Endothelial cell of umbilical vein (primary cell): ENCODE results near the gene KIAA1614. TPM values are rescaled to one million over a fixed set of nuclear protein-coding genes. Genes with fewer than 3 reads are reported as not detected.

Experiments used
- BruUV-seq: library from RNA; stranded (reverse); fragments of 400-500 nt; replicated peaks from 2 replicates; lab custom pipeline; 2021; lab: Mats Ljungman, UMichigan
- CTCF ChIA-PET: fragments of 300-600, 350-600 bp; sonication (Branson Sonifier 250); formaldehyde crosslinking; loops from one replicate; lab custom pipeline; 2021; ENCODE audit warnings: antibody characterized with exemption, inconsistent platforms; lab: Charles Lee
- POLR2A ChIA-PET: fragments of 300-600, 350-600 bp; sonication (Branson Sonifier 250); formaldehyde crosslinking; loops from one replicate; lab custom pipeline; 2021; ENCODE audit warnings: antibody characterized with exemption, inconsistent platforms; lab: Charles Lee
- DNase-seq: peaks from one replicate; pipeline ENCODE4 v3.0.0-alpha.2; 2011; ENCODE audit warnings: low read depth, low spot score
- FAIRE-seq: peaks from 2 replicates; lab custom pipeline; 2011; peaks lifted over from hg19 to GRCh38; lab: Jason Lieb, UNC
- H2AFZ ChIP-seq: 2 replicates; pipeline ENCODE4 v1.6.0; 2012; ENCODE audit warnings: low read depth, low read length, control low read depth, inconsistent platforms
- H3K27ac ChIP-seq: 2 replicates; pipeline ENCODE4 v1.5.1; 2011; ENCODE audit warnings: low read depth, mild to moderate bottlenecking, control low read depth, low read length, moderate library complexity; ENCODE audit not compliant: insufficient read depth
- H3K27me3 ChIP-seq, 2 experiments: 2 replicates each; pipeline versions ENCODE4 v1.6.0 to v1.6.1; 2011; ENCODE audit warnings: low read length in 2 of 2, mixed read lengths in 1 of 2; ENCODE audit not compliant: control insufficient read depth in 2 of 2, insufficient read depth in 2 of 2
- H3K36me3 ChIP-seq, 2 experiments: 2 replicates in 1 of 2; 3 replicates in 1 of 2; pipeline ENCODE4 v1.5.1; 2011; ENCODE audit warnings: low read length in 2 of 2, mild to moderate bottlenecking in 1 of 2, moderate library complexity in 1 of 2; ENCODE audit not compliant: control insufficient read depth in 2 of 2, insufficient read depth in 2 of 2; ENCODE audit errors: extremely low read depth in 1 of 2
- H3K4me1 ChIP-seq: 3 replicates; pipeline ENCODE4 v1.5.1; 2011; ENCODE audit warnings: mild to moderate bottlenecking, low read length; ENCODE audit not compliant: control insufficient read depth, insufficient read depth; ENCODE audit errors: extremely low read depth
- H3K4me2 ChIP-seq: 2 replicates; pipeline ENCODE4 v1.6.1; 2011; ENCODE audit warnings: low read length, control low read depth, mixed read lengths; ENCODE audit not compliant: insufficient read depth
- H3K4me3 ChIP-seq, 3 experiments: fragments of 200-600 bp in 1 of 3; sonication (generic), shearing (Covaris generic) in 1 of 3; replicated peaks in 1 of 3; 2 replicates each; pipeline ENCODE4 v1.5.1; 2011 to 2016; ENCODE audit warnings: control low read depth in 3 of 3, low read length in 3 of 3, mild to moderate bottlenecking in 2 of 3, inconsistent platforms in 1 of 3, low read depth in 1 of 3, moderate library complexity in 1 of 3; ENCODE audit not compliant: insufficient read depth in 1 of 3
- H3K79me2 ChIP-seq: 2 replicates; pipeline ENCODE4 v1.6.0; 2012; ENCODE audit warnings: low read length, inconsistent platforms; ENCODE audit not compliant: control insufficient read depth, insufficient read depth
- H3K9ac ChIP-seq: replicated peaks from 2 replicates; pipeline ENCODE3; 2011; ENCODE audit warnings: low read length, control low read depth; ENCODE audit not compliant: insufficient read depth; ENCODE audit errors: extremely low read depth
- H3K9me1 ChIP-seq: replicated peaks from 3 replicates; pipeline ENCODE4 v1.6.0; 2011; ENCODE audit warnings: mild to moderate bottlenecking, low read length; ENCODE audit not compliant: control insufficient read depth, insufficient read depth; ENCODE audit errors: extremely low read depth
- H3K9me3 ChIP-seq: replicated peaks from 2 replicates; pipeline ENCODE4 v1.5.1; 2012; ENCODE audit warnings: low read length, inconsistent platforms; ENCODE audit not compliant: control insufficient read depth, insufficient read depth
- H4K20me1 ChIP-seq: replicated peaks from 2 replicates; pipeline ENCODE3; 2011; ENCODE audit warnings: mild to moderate bottlenecking, low read length; ENCODE audit not compliant: control insufficient read depth, insufficient read depth; ENCODE audit errors: extremely low read depth
- EZH2 ChIP-seq: IDR thresholded peaks from 2 replicates; pipeline ENCODE4 v1.6.1; 2012; ENCODE audit warnings: borderline replicate concordance, low read depth, mild to moderate bottlenecking, moderate library complexity, low read length, inconsistent platforms; ENCODE audit not compliant: severe bottlenecking
- FOS ChIP-seq: IDR thresholded peaks from 2 replicates; pipeline ENCODE4 v1.6.1; 2011; ENCODE audit warnings: mild to moderate bottlenecking, low read length, moderate library complexity, borderline replicate concordance; ENCODE audit not compliant: insufficient read depth
- GATA2 ChIP-seq: IDR thresholded peaks from 2 replicates; pipeline ENCODE4 v1.7.0; 2011; ENCODE audit warnings: low read depth, mild to moderate bottlenecking, moderate library complexity, mixed read lengths, low read length; ENCODE audit not compliant: insufficient read length, insufficient read depth
- JUN ChIP-seq: IDR thresholded peaks from 2 replicates; pipeline ENCODE4 v1.6.1; 2011; ENCODE audit warnings: borderline replicate concordance, low read depth; ENCODE audit not compliant: insufficient read length, insufficient read depth
- MYC ChIP-seq: IDR thresholded peaks from one replicate; pipeline ENCODE4 v1.6.1; 2011; ENCODE audit warnings: mild to moderate bottlenecking, low read depth, low read length
- POLR2A ChIP-seq: IDR thresholded peaks from 2 replicates; pipeline ENCODE4 v1.6.1; 2012; ENCODE audit warnings: low read depth, mild to moderate bottlenecking, control low read depth, low read length
- POLR2AphosphoS5 ChIP-seq: IDR thresholded peaks from 2 replicates; pipeline ENCODE4 v1.6.1; 2012; ENCODE audit warnings: low read depth, mild to moderate bottlenecking, control low read depth, low read length, moderate library complexity; ENCODE audit not compliant: insufficient read depth
- dilution Hi-C: fragments of 300-500 bp; cut with MboI; formaldehyde crosslinking; loops from one replicate; pipeline ENCODE4 v1.15.0; 2019; ENCODE audit warnings: low sequenced_read_pairs; ENCODE audit not compliant: extremely low pct_ligation_motif_present
- intact Hi-C: fragments of 100-400 bp; cut with micrococcal nuclease; formaldehyde crosslinking; loops from one replicate; pipeline ENCODE4 v1.10.0; 2022
- polyA plus RNA-seq, 4 experiments: library from polyadenylated mRNA; depleted of rRNA in 3 of 4; stranded (reverse) in 3 of 4; unstranded in 1 of 4; fragments of >200 nt; gene quantifications; 2 replicates each; pipeline versions ENCODE4 v1.2.1 to v1.2.3, GENCODE V29; 2011 to 2012; ENCODE audit warnings: missing spikeins in 1 of 4
- total RNA-seq: library from RNA; stranded (reverse); gene quantifications from 2 replicates; pipeline ENCODE4 v1.2.3, GENCODE V29; 2021
- TF ChIP-seq, protein P1 (sequence below), 2 donors: IDR thresholded peaks; 1 replicate in 1 of 2; 2 replicates in 1 of 2; pipeline ENCODE4 v1.5.1; 2011; ENCODE audit warnings: low read length in 2 of 2, mild to moderate bottlenecking in 2 of 2, moderate library complexity in 2 of 2, control low read depth in 1 of 2, inconsistent platforms in 1 of 2, low read depth in 1 of 2; ENCODE audit not compliant: insufficient read depth in 1 of 2; ENCODE audit errors: extremely low read depth in 1 of 2
- TF ChIP-seq, protein P2 (sequence below): IDR thresholded peaks from 2 replicates; pipeline ENCODE4 v1.6.1; 2011; ENCODE audit not compliant: insufficient read depth, insufficient read length

The KIAA1614 gene
- total and polyA plus RNA-seq, 2 donors (not counting 3 experiments of a cell fraction or from before 2014, with no cell fraction given): 1.0 to 2.0 TPM

DNA sequence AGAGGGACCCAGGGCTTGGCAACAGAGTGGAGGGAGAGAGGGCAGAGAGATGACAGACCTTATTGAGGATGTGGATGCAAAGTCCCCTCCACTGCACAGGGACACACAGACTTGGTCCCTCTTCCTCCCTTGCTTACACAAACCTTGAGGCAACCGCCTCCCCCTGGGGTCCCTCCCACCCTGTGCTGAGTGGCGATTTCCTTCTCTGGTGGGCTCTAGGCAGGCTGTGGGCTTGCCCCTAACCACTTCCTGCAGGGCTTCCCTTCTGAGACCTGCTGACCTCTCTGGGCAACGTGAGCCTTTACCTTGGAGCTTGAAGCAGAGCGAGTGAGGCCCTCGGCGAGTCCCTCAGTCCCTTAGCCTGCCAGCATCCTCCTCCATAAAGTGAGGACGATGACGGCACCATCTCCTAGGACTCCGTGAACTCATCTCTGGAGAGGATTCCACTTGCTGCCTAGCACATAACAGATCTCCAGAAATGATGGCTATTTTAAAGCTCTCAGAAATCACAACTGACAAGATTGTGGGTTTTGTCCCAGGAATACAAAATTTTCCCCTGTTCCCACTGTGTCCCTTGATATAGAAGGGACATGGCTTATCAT lies 25.0 kb downstream of the KIAA1614 start:
- BruUV-seq: no TSS peak
- ChIA-PET CTCF (interaction anchor here (0.6 to 1.7 kb wide), 2 partner anchors 17 to 56 kb away, joined by 3 to 5 read pairs; no protein-coding TSS in a partner anchor), POLR2A (no interaction called here)
- no peaks in the 10 kb centered on the region for H3K36me3 ChIP-seq
- dilution Hi-C loops (no loop called here), intact Hi-C loops (no loop called here)
- no peak overlapping the region for H3K4me3 ChIP-seq
- DNase-seq: no peak
- H3K4me2 ChIP-seq: no peak overlapping the region
- no peak overlapping the region for H2AFZ ChIP-seq
- TF ChIP-seq POLR2AphosphoS5 (no peak), EZH2 (no peak)
- TF ChIP-seq, protein P1, sequence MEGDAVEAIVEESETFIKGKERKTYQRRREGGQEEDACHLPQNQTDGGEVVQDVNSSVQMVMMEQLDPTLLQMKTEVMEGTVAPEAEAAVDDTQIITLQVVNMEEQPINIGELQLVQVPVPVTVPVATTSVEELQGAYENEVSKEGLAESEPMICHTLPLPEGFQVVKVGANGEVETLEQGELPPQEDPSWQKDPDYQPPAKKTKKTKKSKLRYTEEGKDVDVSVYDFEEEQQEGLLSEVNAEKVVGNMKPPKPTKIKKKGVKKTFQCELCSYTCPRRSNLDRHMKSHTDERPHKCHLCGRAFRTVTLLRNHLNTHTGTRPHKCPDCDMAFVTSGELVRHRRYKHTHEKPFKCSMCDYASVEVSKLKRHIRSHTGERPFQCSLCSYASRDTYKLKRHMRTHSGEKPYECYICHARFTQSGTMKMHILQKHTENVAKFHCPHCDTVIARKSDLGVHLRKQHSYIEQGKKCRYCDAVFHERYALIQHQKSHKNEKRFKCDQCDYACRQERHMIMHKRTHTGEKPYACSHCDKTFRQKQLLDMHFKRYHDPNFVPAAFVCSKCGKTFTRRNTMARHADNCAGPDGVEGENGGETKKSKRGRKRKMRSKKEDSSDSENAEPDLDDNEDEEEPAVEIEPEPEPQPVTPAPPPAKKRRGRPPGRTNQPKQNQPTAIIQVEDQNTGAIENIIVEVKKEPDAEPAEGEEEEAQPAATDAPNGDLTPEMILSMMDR (IDR thresholded peaks at IDR 0.05; ENCODE audit: extremely low read depth in 1 of 2, insufficient read depth in 1 of 2, low read depth in 1 of 2, low read length in 2 of 2): no peak
- no peaks in the 10 kb centered on the region for H3K9me3 ChIP-seq
- no peaks in the 10 kb centered on the region for H4K20me1 ChIP-seq
- H3K9ac ChIP-seq: no peak overlapping the region
- no peak for FAIRE-seq
- no peaks in the 10 kb centered on the region for H3K79me2 ChIP-seq
- H3K9me1 ChIP-seq: no peaks in the 10 kb centered on the region
- no peak overlapping the region for H3K27ac ChIP-seq
- H3K27me3 ChIP-seq: no peaks in the 10 kb centered on the region
- H3K4me1 ChIP-seq: no peaks in the 10 kb centered on the region

DNA sequence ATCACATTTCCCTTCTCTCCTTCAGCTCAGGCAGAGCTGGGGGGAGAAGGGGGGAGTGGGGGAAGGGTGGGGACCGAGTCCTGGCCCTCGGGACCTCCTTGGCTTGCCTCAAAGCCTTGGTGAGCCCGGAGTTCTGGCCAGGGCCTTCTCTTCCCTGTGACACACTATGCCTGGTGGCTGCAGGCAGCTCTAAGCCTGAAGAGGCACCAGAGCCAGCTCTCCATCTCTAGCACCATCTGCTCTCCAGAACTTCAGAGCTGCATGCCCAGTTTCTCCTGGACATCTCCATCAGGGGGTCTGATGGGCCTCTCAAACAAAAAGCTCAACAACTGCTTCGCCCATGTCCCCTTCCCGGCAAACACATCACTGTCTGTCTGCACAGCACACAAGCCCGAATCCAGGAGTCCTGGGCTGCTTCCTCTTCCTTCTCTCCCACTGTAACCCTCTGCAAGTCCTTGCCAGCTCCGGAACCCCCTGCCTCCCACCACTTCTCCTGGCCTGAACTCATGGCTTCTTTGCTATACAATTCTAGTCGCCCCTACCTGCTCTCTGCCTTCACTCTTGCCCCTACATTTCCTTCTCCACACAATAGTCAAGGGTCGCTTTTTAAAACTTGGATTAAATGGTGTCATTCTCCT lies 26.5 kb downstream of the KIAA1614 start:
- CTCF ChIA-PET: interaction anchor here (1.7 kb wide), 1 partner anchor 57 kb away, joined by 5 read pairs; no protein-coding TSS in a partner anchor
- intact Hi-C loops: no loop called here
- H4K20me1 ChIP-seq: no peaks in the 10 kb centered on the region

More for the DNA sequence above, 26.5 kb downstream of the KIAA1614 start:
- TF ChIP-seq JUN (no peak), EZH2 (no peak), POLR2A (no peak), MYC (no peak), FOS (no peak), GATA2 (no peak)
- TF ChIP-seq, protein P1 (IDR thresholded peaks at IDR 0.05; ENCODE audit: extremely low read depth in 1 of 2, insufficient read depth in 1 of 2, low read depth in 1 of 2, low read length in 2 of 2): no peak
- TF ChIP-seq, protein P2, sequence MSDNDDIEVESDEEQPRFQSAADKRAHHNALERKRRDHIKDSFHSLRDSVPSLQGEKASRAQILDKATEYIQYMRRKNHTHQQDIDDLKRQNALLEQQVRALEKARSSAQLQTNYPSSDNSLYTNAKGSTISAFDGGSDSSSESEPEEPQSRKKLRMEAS: no peak
- DNase-seq (no peak), FAIRE-seq (no peak)
- dilution Hi-C loops: no loop called here
- BruUV-seq: no TSS peak
- Histone ChIP-seq H3K27ac (no peak overlapping the region), H3K79me2 (no peaks in the 10 kb centered on the region), H3K9ac (no peak overlapping the region), H2AFZ (no peak overlapping the region), H3K9me3 (no peaks in the 10 kb centered on the region), H3K36me3 (no peaks in the 10 kb centered on the region), H3K4me1 (no peaks in the 10 kb centered on the region), H3K4me2 (no peak overlapping the region), H3K27me3 (no peaks in the 10 kb centered on the region), H3K4me3 (no peak overlapping the region), H3K9me1 (no peaks in the 10 kb centered on the region)
- POLR2A ChIA-PET: no interaction called here
